HepG2 (cell line): Measurements from ENCODE around the gene BCL6B. TPM values are rescaled to one million over a fixed set of nuclear protein-coding genes. Genes with fewer than 3 reads are reported as not detected.

Source experiments
- ATF1 ChIP-seq: IDR thresholded peaks from 2 replicates; pipeline ENCODE4 v1.6.1; 2016; ENCODE audit warnings: mild to moderate bottlenecking, control low read depth
- MEIS2 ChIP-seq: sonication (generic); formaldehyde crosslinking; IDR thresholded peaks from 2 replicates; pipeline ENCODE4 v1.9.0; 2021; ENCODE audit warnings: mild to moderate bottlenecking, missing genetic modification reagents
- MTF1 ChIP-seq: sonication (generic); formaldehyde crosslinking; IDR thresholded peaks from 2 replicates; pipeline ENCODE4 v1.5.0; 2020; ENCODE audit warnings: missing genetic modification reagents
- POGZ ChIP-seq: sonication (generic); formaldehyde crosslinking; IDR thresholded peaks from 2 replicates; pipeline ENCODE4 v1.4.0; 2020; ENCODE audit warnings: mild to moderate bottlenecking, missing genetic modification reagents
- POLR2A ChIP-seq, 2 experiments: IDR thresholded peaks; 2 replicates each; pipeline ENCODE4 v1.6.1; 2011; ENCODE audit warnings: low read depth in 2 of 2, low read length in 2 of 2, mild to moderate bottlenecking in 1 of 2, moderate library complexity in 1 of 2; ENCODE audit not compliant: insufficient read depth in 1 of 2
- RARG ChIP-seq: sonication (generic); formaldehyde crosslinking; IDR thresholded peaks from 2 replicates; pipeline ENCODE4 v1.4.0; 2020; ENCODE audit warnings: low read depth, mild to moderate bottlenecking, missing genetic modification reagents
- SMC3 ChIP-seq: IDR thresholded peaks from 2 replicates; pipeline ENCODE4 v1.6.1; 2011; ENCODE audit warnings: low read length, improper control_type of control experiment
- TGIF2 ChIP-seq: IDR thresholded peaks from 2 replicates; pipeline ENCODE4 v1.6.1; 2016; ENCODE audit warnings: control low read depth, missing compliant biosample characterization
- ZNF180 ChIP-seq: sonication (generic); formaldehyde crosslinking; IDR thresholded peaks from 2 replicates; pipeline ENCODE4 v1.4.0; 2020; ENCODE audit warnings: low read depth, missing genetic modification reagents, borderline replicate concordance
- ZNF317 ChIP-seq: sonication (generic); formaldehyde crosslinking; IDR thresholded peaks from 2 replicates; pipeline ENCODE4 v1.5.0; 2020; ENCODE audit warnings: mild to moderate bottlenecking, missing genetic modification reagents
- ZNF432 ChIP-seq: sonication (generic); formaldehyde crosslinking; IDR thresholded peaks from 2 replicates; pipeline ENCODE4 v1.5.0; 2020; ENCODE audit warnings: missing genetic modification reagents, mild to moderate bottlenecking, borderline replicate concordance
- ZNF501 ChIP-seq: sonication (generic); formaldehyde crosslinking; IDR thresholded peaks from 2 replicates; pipeline ENCODE4 v1.5.1; 2020; ENCODE audit warnings: mild to moderate bottlenecking, moderate library complexity, missing genetic modification reagents
- ZNF510 ChIP-seq: sonication (generic); formaldehyde crosslinking; IDR thresholded peaks from 2 replicates; pipeline ENCODE4 v1.4.0; 2020; ENCODE audit warnings: low read depth, mild to moderate bottlenecking, missing genetic modification reagents
- ZNF891 ChIP-seq: sonication (generic); formaldehyde crosslinking; IDR thresholded peaks from 2 replicates; pipeline ENCODE4 v1.5.0; 2020; ENCODE audit warnings: mild to moderate bottlenecking, missing genetic modification reagents
- polyA plus RNA-seq, 8 experiments: library from polyadenylated mRNA; depleted of rRNA in 3 of 8; stranded (reverse) in 7 of 8; unstranded in 1 of 8; fragments of >200 nt; fragmentation: Illumina TruSeq in 4 of 8; extraction: Trizol in 4 of 8; gene quantifications; 2 replicates each; pipeline versions ENCODE4 v1.2.1 to v1.2.3, GENCODE V29; 2011 to 2016; ENCODE audit warnings: low read depth in 4 of 8, missing spikeins in 1 of 8, mixed read lengths in 1 of 8; ENCODE audit not compliant: insufficient read depth in 1 of 8
- total RNA-seq, 5 experiments: library from RNA; depleted of rRNA; stranded (reverse); fragments of >200 nt; fragmentation: Illumina TruSeq; extraction: Trizol; gene quantifications; 2 replicates each; pipeline ENCODE4 v1.2.3, GENCODE V29; 2016; ENCODE audit warnings: low read depth in 1 of 5
- TF ChIP-seq, protein P1 (sequence below): sonication (generic); formaldehyde crosslinking; IDR thresholded peaks from 2 replicates; pipeline ENCODE4 v1.4.0; 2020; ENCODE audit warnings: mild to moderate bottlenecking, missing genetic modification reagents
- TF ChIP-seq, protein P2 (sequence below): sonication (generic); formaldehyde crosslinking; IDR thresholded peaks from 2 replicates; pipeline ENCODE4 v1.5.1; 2020; ENCODE audit warnings: mild to moderate bottlenecking, missing genetic modification reagents, moderate library complexity

BCL6B gene
- total and polyA plus RNA-seq, 2 of the 13 experiments (the other 11 are each of a cell fraction or from before 2014, with no cell fraction given): not detected

DNA sequence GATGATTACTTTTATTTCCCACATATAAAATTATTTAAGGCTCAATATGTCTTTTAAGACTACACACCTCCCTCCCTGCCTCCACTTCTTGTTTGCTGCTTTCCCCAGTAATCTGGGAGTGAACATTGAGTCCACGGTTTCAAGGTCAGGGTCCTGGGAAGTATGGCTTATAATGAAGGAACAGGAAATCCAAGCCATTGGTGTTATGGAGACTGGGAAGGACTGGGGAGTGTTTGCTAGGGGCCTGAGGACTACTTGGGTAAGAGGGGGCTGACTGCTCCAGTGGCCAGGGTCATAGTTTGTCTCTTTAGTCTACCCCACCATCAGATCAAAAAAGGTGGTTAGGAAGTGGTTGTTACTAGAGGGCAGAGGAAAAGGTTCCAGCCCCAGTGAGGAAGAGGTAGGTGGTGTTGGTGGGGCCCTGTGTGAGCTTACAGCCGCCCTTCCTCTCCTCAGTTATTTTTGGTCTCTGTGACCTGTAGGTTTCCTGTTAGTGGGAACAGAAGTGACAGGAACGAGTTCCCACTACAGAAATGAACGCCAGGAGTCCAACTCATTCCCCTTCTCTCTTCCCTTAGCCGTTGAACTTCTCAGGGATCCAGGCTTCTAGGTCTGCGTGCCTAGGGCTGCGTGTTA lies 12.2 kb downstream of the BCL6B start (continued):
- TF ChIP-seq, protein P1, sequence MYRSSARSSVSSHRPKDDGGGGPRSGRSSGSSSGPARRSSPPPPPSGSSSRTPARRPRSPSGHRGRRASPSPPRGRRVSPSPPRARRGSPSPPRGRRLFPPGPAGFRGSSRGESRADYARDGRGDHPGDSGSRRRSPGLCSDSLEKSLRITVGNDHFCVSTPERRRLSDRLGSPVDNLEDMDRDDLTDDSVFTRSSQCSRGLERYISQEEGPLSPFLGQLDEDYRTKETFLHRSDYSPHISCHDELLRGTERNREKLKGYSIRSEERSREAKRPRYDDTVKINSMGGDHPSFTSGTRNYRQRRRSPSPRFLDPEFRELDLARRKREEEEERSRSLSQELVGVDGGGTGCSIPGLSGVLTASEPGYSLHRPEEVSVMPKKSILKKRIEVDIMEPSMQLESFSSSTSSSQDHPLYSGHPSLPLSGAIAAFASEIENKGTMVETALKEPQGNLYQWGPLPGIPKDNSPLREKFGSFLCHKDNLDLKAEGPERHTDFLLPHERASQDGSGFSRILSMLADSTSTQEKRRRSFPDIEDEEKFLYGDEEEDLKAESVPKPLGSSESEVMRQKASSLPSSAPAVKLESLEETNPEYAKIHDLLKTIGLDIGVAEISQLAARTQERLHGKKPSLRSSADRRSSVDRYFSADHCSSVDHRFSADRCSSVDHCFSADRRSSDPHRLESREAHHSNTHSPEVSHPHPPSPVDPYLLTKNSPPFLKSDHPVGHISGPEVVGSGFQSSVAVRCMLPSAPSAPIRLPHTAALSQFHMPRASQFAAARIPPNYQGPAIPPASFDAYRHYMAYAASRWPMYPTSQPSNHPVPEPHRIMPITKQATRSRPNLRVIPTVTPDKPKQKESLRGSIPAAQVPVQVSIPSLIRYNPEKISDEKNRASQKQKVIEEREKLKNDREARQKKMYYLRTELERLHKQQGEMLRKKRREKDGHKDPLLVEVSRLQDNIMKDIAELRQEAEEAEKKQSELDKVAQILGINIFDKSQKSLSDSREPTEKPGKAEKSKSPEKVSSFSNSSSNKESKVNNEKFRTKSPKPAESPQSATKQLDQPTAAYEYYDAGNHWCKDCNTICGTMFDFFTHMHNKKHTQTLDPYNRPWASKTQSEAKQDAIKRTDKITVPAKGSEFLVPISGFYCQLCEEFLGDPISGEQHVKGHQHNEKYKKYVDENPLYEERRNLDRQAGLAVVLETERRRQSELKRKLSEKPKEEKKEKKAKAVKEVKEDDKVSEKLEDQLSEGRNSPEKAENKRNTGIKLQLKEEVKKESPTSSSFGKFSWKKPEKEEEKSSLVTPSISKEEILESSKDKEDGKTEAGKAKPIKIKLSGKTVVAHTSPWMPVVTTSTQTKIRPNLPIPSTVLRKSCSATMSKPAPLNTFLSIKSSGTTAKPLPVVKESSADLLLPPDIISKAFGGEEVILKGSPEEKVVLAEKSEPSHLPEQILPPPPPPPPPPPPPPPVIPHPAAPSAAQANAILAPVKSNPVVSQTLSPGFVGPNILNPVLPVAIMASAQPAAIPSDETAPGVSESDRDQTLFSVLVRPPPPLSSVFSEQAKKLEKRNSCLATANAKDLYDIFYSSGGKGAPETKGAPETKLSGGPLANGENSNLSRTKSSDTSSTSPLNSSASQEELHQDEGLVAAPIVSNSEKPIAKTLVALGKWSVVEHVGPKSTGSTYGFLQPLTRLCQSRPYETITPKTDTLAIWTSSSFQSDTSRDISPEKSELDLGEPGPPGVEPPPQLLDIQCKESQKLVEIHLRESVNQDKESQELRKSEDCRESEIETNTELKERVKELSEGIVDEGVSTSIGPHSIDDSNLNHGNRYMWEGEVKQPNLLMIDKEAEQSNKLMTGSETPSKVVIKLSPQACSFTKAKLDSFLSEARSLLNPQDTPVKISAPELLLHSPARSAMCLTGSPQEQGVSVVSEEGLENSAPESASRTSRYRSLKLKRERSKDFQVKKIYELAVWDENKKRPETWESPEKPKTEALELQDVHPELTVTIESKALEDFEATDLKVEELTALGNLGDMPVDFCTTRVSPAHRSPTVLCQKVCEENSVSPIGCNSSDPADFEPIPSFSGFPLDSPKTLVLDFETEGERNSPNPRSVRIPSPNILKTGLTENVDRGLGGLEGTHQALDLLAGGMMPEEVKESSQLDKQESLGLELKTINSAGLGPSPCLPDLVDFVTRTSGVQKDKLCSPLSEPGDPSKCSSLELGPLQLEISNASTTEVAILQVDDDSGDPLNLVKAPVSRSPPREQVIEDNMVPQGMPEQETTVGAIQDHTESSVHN: no peak
- TF ChIP-seq MTF1 (CRISPR knock-in tag) (no peak), TGIF2 (CRISPR knock-in tag) (no peak), SMC3 (no peak), RARG (CRISPR knock-in tag) (no peak), ZNF501 (CRISPR knock-in tag) (no peak), ZNF891 (CRISPR knock-in tag) (no peak), ZNF432 (CRISPR knock-in tag) (no peak), ATF1 (CRISPR knock-in tag) (no peak), MEIS2 (no peak), ZNF317 (CRISPR knock-in tag) (no peak), POLR2A (IDR thresholded peaks at IDR 0.05; ENCODE audit: insufficient read depth in 1 of 2, low read depth in 2 of 2, low read length in 2 of 2) (no peak; a peak in 1 of 4 replicates), ZNF510 (no peak), POGZ (CRISPR knock-in tag) (no peak), ZNF180 (CRISPR knock-in tag) (no peak)
- TF ChIP-seq, protein P2, sequence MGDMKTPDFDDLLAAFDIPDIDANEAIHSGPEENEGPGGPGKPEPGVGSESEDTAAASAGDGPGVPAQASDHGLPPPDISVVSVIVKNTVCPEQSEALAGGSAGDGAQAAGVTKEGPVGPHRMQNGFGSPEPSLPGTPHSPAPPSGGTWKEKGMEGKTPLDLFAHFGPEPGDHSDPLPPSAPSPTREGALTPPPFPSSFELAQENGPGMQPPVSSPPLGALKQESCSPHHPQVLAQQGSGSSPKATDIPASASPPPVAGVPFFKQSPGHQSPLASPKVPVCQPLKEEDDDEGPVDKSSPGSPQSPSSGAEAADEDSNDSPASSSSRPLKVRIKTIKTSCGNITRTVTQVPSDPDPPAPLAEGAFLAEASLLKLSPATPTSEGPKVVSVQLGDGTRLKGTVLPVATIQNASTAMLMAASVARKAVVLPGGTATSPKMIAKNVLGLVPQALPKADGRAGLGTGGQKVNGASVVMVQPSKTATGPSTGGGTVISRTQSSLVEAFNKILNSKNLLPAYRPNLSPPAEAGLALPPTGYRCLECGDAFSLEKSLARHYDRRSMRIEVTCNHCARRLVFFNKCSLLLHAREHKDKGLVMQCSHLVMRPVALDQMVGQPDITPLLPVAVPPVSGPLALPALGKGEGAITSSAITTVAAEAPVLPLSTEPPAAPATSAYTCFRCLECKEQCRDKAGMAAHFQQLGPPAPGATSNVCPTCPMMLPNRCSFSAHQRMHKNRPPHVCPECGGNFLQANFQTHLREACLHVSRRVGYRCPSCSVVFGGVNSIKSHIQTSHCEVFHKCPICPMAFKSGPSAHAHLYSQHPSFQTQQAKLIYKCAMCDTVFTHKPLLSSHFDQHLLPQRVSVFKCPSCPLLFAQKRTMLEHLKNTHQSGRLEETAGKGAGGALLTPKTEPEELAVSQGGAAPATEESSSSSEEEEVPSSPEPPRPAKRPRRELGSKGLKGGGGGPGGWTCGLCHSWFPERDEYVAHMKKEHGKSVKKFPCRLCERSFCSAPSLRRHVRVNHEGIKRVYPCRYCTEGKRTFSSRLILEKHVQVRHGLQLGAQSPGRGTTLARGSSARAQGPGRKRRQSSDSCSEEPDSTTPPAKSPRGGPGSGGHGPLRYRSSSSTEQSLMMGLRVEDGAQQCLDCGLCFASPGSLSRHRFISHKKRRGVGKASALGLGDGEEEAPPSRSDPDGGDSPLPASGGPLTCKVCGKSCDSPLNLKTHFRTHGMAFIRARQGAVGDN: no peak
